EH (cell line): ENCODE data around the gene CKS1B.

ENCODE experiments used
- DNase-seq: peaks from one replicate; pipeline ENCODE4 v3.0.0-alpha.2; 2015; ENCODE audit warnings: low read depth

CKS1B gene

GRCh38 chr1:154987326-154987725 is 12.8 kb downstream of the CKS1B start:
- DNase-seq: no peak

- no peak for DNase-seq
These were observed 13.8 kb downstream of the CKS1B start for GRCh38 chr1:154988058-154988954.

GRCh38 chr1:154989195-154989860 is 14.8 kb downstream of the CKS1B start:
- no peak for DNase-seq

GRCh38 chr1:154990276-154990675 is 15.8 kb downstream of the CKS1B start:
- DNase-seq: no peak

- peak; percentile 52 for DNase-seq
These were observed 18.5 kb downstream of the CKS1B start for GRCh38 chr1:154992721-154993571.

GRCh38 chr1:154993572-154994268 is 19.2 kb downstream of the CKS1B start, which contains the start of gene LENEP:
LENEP (plus strand) TSS chr1:154993586; CDS start chr1:154993608, 22 bp downstream.
- DNase-seq: no peak

GRCh38 chr1:154994269-154994587 is 19.7 kb downstream of the CKS1B start:
- no peak for DNase-seq

GRCh38 chr1:154994591-154994990 is 20.1 kb downstream of the CKS1B start:
- DNase-seq: no peak

- DNase-seq: peak; percentile 86
These were observed 21.0 kb downstream of the CKS1B start for GRCh38 chr1:154995301-154995983.

- DNase-seq: no peak
These were observed 22.7 kb downstream of the CKS1B start for GRCh38 chr1:154996966-154997701.

- no peak for DNase-seq
These were observed 23.8 kb downstream of the CKS1B start for GRCh38 chr1:154998201-154998780.

GRCh38 chr1:154998818-154999570 is 24.5 kb downstream of the CKS1B start:
- peak; percentile 74 for DNase-seq

- no peak for DNase-seq
These were observed 25.3 kb downstream of the CKS1B start for GRCh38 chr1:154999571-155000410.

- no peak for DNase-seq
These were observed 25.9 kb downstream of the CKS1B start for GRCh38 chr1:155000411-155000725.

GRCh38 chr1:155000726-155001424 is 26.4 kb downstream of the CKS1B start:
- DNase-seq: peak; percentile 83

- DNase-seq: no peak
These were observed 26.9 kb downstream of the CKS1B start for GRCh38 chr1:155001425-155001674.

- DNase-seq: peak; percentile 99
These were observed 27.4 kb downstream of the CKS1B start for GRCh38 chr1:155001675-155002463.
